ENCODE measurements around the gene RPS4Y1. TPM values are rescaled to one million over a fixed set of nuclear protein-coding genes. Genes with fewer than 3 reads are reported as not detected.

Gene RPS4Y1
- total RNA-seq, 1 donor = 215 TPM

GRCh38 chrY:2887955-2888354 lies 46.6 kb downstream of the RPS4Y1 start:
- DNase-seq (ENCODE audit: insufficient read length, low spot score, missing footprints) = no peak
- Histone ChIP-seq H3K36me3 (ENCODE audit: insufficient read depth, low read length) (no peaks in the 10 kb centered on the region), H2AFZ (ENCODE audit: low read length) (no peak overlapping the region), H3K4me2 (ENCODE audit: insufficient read depth, low read length) (no peak overlapping the region), H3K27me3 (ENCODE audit: insufficient read depth, low read length) (no peaks in the 10 kb centered on the region), H3K4me3 (ENCODE audit: insufficient read depth, low read length) (no peak overlapping the region), H3K9me3 (ENCODE audit: low read depth, low read length) (no peaks in the 10 kb centered on the region), H3K79me2 (ENCODE audit: insufficient read depth, low read length) (no peaks in the 10 kb centered on the region), H4K20me1 (ENCODE audit: insufficient read depth, low read length) (no peaks in the 10 kb centered on the region), H3K4me1 (ENCODE audit: insufficient read depth, low read length) (no peaks in the 10 kb centered on the region), H3K27ac (ENCODE audit: low read depth, low read length) (no peak overlapping the region)
- TF ChIP-seq CTCF (IDR thresholded peaks at IDR 0.05; ENCODE audit: extremely low read depth, low read depth, low read length) = no peak

DNA sequence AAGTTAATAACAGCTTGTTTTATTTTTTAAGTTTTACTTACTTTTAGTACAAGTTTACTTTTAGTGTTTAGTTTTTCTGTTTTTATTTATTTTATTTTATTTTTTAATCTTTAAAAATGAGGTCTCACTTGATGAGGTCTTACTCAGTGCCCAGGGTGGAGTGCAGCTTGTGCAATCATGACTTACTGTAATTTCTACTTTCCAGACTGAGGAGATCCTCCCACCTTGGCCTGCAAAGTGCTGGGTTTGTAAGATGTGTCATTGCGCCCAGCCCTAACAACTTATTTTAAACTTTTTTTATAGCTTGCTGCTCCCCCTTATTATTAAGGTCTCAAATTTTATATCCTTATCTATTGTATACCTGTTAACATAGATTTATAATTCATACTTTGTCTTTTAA lies 52.1 kb downstream of the RPS4Y1 start:
- no peak for DNase-seq (ENCODE audit: insufficient read length, low spot score, missing footprints)
- no peak for TF ChIP-seq CTCF (IDR thresholded peaks at IDR 0.05; ENCODE audit: extremely low read depth, low read depth, low read length)
- H3K27ac ChIP-seq (ENCODE audit: low read depth, low read length) = no peak overlapping the region

GRCh38 chrY:2896050-2896449 lies 54.6 kb downstream of the RPS4Y1 start:
- no peak for TF ChIP-seq CTCF (IDR thresholded peaks at IDR 0.05; ENCODE audit: extremely low read depth, low read depth, low read length)
- H3K9me3 ChIP-seq (ENCODE audit: low read depth, low read length) = no peaks in the 10 kb centered on the region
- H3K79me2 ChIP-seq (ENCODE audit: insufficient read depth, low read length) = no peaks in the 10 kb centered on the region
- H3K27me3 ChIP-seq (ENCODE audit: insufficient read depth, low read length) = no peaks in the 10 kb centered on the region
- H2AFZ ChIP-seq (ENCODE audit: low read length) = no peak overlapping the region
- no peaks in the 10 kb centered on the region for H4K20me1 ChIP-seq (ENCODE audit: insufficient read depth, low read length)
- H3K36me3 ChIP-seq (ENCODE audit: insufficient read depth, low read length) = no peaks in the 10 kb centered on the region
- no peak overlapping the region for H3K4me3 ChIP-seq (ENCODE audit: insufficient read depth, low read length)
- DNase-seq (ENCODE audit: insufficient read length, low spot score, missing footprints) = no peak
- H3K27ac ChIP-seq (ENCODE audit: low read depth, low read length) = no peak overlapping the region
- H3K4me1 ChIP-seq (ENCODE audit: insufficient read depth, low read length) = no peaks in the 10 kb centered on the region
- no peak overlapping the region for H3K4me2 ChIP-seq (ENCODE audit: insufficient read depth, low read length)

More for the DNA sequence above, 52.1 kb downstream of the RPS4Y1 start:
- H3K9me3 ChIP-seq (ENCODE audit: low read depth, low read length) = no peaks in the 10 kb centered on the region
- H3K4me1 ChIP-seq (ENCODE audit: insufficient read depth, low read length) = no peaks in the 10 kb centered on the region
- no peak overlapping the region for H2AFZ ChIP-seq (ENCODE audit: low read length)
- H3K4me3 ChIP-seq (ENCODE audit: insufficient read depth, low read length) = no peak overlapping the region
- no peak overlapping the region for H3K4me2 ChIP-seq (ENCODE audit: insufficient read depth, low read length)
- H3K36me3 ChIP-seq (ENCODE audit: insufficient read depth, low read length) = no peaks in the 10 kb centered on the region
- no peaks in the 10 kb centered on the region for H4K20me1 ChIP-seq (ENCODE audit: insufficient read depth, low read length)
- no peaks in the 10 kb centered on the region for H3K27me3 ChIP-seq (ENCODE audit: insufficient read depth, low read length)
- no peaks in the 10 kb centered on the region for H3K79me2 ChIP-seq (ENCODE audit: insufficient read depth, low read length)

GRCh38 chrY:2907356-2907755 lies 66.0 kb downstream of the RPS4Y1 start:
- Histone ChIP-seq H3K4me3 (ENCODE audit: insufficient read depth, low read length) (no peak overlapping the region), H3K9me3 (ENCODE audit: low read depth, low read length) (no peaks in the 10 kb centered on the region), H3K79me2 (ENCODE audit: insufficient read depth, low read length) (no peaks in the 10 kb centered on the region), H3K4me1 (ENCODE audit: insufficient read depth, low read length) (no peaks in the 10 kb centered on the region), H4K20me1 (ENCODE audit: insufficient read depth, low read length) (no peaks in the 10 kb centered on the region), H3K36me3 (ENCODE audit: insufficient read depth, low read length) (no peaks in the 10 kb centered on the region), H3K4me2 (ENCODE audit: insufficient read depth, low read length) (no peak overlapping the region), H3K27me3 (ENCODE audit: insufficient read depth, low read length) (no peaks in the 10 kb centered on the region), H3K27ac (ENCODE audit: low read depth, low read length) (no peak overlapping the region), H2AFZ (ENCODE audit: low read length) (no peak overlapping the region)
- no peak for DNase-seq (ENCODE audit: insufficient read length, low spot score, missing footprints)
- TF ChIP-seq CTCF (IDR thresholded peaks at IDR 0.05; ENCODE audit: extremely low read depth, low read depth, low read length) = no peak

Data from osteoblast (primary cell).